Cardiac muscle cell (in vitro differentiated cells and primary cell): ENCODE results near the gene CDA. TPM values are rescaled to one million over a fixed set of nuclear protein-coding genes. Genes with fewer than 3 reads are reported as not detected.

Experiments used
- DNase-seq, 2 donors: peaks; one replicate each; pipeline versions ENCODE4 v3.0.0 to v3.0.0-alpha.2; 2010 to 2017; ENCODE audit warnings: low read depth in 1 of 2, low spot score in 1 of 2
- H3K27ac ChIP-seq: fragments of 200-600 bp; sonication (generic); 2 replicates; pipeline ENCODE4 v1.5.1; 2016
- H3K27me3 ChIP-seq: fragments of 200-600 bp; sonication (generic); 2 replicates; pipeline ENCODE4 v1.6.0; 2016; ENCODE audit warnings: control low read depth
- H3K36me3 ChIP-seq: fragments of 200-600 bp; sonication (generic); 2 replicates; pipeline ENCODE4 v1.5.1; 2016; ENCODE audit warnings: control low read depth
- H3K4me1 ChIP-seq: fragments of 200-600 bp; sonication (generic); 2 replicates; pipeline ENCODE4 v1.8.1; 2017; ENCODE audit warnings: low read depth, mild to moderate bottlenecking, mixed run types
- H3K4me3 ChIP-seq: fragments of 200-600 bp; sonication (generic); 2 replicates; pipeline ENCODE4 v1.5.1; 2016; ENCODE audit warnings: mild to moderate bottlenecking
- H3K9me3 ChIP-seq: fragments of 200-600 bp; sonication (generic); 2 replicates; pipeline ENCODE4 v1.5.1; 2017; ENCODE audit warnings: low read depth, mild to moderate bottlenecking, control low read depth
- polyA plus RNA-seq: library from polyadenylated mRNA; unstranded; fragments of >200 nt; fragmentation: Nextera tagmentation; extraction: Ambion mirVana; gene quantifications from 2 replicates; pipeline ENCODE4 v1.2.1, GENCODE V29; 2016
- total RNA-seq: library from RNA; depleted of rRNA; stranded (reverse); fragments of >200 nt; gene quantifications from 2 replicates; pipeline ENCODE4 v1.2.3, GENCODE V29; 2016
- TF ChIP-seq, protein P1 (sequence below): IDR thresholded peaks from 2 replicates; pipeline ENCODE4 v1.5.1; 2012; ENCODE audit warnings: low read depth, mild to moderate bottlenecking, low read length

Gene CDA
- total and polyA plus RNA-seq, 2 experiments from 2014 or later = not detected

DNA sequence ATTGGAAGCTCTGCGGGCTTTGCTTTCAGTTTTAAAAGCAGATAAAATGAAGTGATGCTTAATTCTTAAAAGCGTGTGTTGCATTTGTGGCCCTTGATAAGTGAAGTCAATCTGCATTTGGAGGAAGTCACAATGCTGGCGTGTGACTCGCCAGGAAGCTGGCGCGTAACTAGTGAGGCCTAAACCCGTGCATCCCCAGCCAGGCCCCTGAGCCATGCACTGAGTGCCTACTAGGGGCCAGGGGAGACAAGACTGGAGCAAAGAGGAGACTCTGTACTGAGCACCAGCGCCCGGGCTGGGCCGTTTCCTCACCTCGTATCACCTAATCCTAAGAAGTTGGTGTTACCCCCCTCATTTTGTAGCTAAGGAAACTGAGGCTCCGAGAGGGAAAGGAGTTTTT is 76.8 kb downstream of the CDA start:
- Histone ChIP-seq H3K27ac (no peak overlapping the region), H3K36me3 (no peaks in the 10 kb centered on the region), H3K4me1 (peaks cover 3% of the 10 kb centered on the region), H3K4me3 (no peak overlapping the region), H3K27me3 (no peaks in the 10 kb centered on the region), H3K9me3 (no peaks in the 10 kb centered on the region)
- TF ChIP-seq, protein P1, sequence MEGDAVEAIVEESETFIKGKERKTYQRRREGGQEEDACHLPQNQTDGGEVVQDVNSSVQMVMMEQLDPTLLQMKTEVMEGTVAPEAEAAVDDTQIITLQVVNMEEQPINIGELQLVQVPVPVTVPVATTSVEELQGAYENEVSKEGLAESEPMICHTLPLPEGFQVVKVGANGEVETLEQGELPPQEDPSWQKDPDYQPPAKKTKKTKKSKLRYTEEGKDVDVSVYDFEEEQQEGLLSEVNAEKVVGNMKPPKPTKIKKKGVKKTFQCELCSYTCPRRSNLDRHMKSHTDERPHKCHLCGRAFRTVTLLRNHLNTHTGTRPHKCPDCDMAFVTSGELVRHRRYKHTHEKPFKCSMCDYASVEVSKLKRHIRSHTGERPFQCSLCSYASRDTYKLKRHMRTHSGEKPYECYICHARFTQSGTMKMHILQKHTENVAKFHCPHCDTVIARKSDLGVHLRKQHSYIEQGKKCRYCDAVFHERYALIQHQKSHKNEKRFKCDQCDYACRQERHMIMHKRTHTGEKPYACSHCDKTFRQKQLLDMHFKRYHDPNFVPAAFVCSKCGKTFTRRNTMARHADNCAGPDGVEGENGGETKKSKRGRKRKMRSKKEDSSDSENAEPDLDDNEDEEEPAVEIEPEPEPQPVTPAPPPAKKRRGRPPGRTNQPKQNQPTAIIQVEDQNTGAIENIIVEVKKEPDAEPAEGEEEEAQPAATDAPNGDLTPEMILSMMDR = no peak
- DNase-seq = no peak

DNA sequence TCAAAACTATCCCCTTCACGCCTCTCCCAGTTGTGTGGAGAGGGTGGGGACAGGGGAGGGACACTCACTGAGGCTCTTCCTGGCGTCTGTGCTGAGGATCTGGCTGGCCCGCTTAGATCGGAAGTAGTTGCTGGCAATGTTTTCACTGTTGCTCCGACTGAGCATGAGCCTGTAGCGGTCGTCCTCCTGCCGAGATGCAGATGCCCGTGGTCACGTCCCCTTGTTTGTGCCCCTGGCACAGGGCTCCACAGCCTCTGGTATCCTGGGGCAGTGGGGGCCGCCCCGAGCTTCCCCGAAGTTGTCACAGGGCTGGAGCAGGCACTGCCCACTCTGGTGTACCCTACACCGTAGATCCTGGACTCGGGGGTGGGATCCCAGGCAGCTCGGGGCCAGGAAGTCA is 77.2 kb downstream of the CDA start:
- Histone ChIP-seq H3K36me3 (no peaks in the 10 kb centered on the region), H3K27ac (no peak overlapping the region), H3K4me1 (peaks cover 3% of the 10 kb centered on the region), H3K4me3 (no peak overlapping the region), H3K9me3 (no peaks in the 10 kb centered on the region), H3K27me3 (no peaks in the 10 kb centered on the region)
- DNase-seq = no peak
- TF ChIP-seq, protein P1 = no peak

DNA sequence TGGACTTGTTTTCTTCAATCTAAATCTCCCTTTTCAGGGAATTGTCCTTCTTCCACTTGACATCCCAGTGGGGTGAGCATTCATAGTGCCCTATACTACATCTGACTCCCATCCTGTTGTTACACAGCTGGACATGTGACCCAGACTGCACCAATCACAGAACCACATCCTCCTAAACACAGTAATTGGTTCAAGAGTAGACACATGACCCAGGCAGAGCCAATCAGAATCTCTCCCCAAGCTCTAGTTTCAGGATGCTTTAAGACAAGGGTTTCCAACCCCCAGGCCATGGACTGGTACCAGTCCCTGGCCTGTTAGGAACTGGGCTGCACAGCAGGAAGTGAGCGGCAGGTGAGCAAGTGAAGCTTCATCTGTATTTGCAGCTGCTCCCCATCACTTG is 77.9 kb downstream of the CDA start:
- Histone ChIP-seq H3K36me3 (no peaks in the 10 kb centered on the region), H3K27ac (no peak overlapping the region), H3K9me3 (no peaks in the 10 kb centered on the region), H3K4me1 (peaks cover 3% of the 10 kb centered on the region), H3K27me3 (no peaks in the 10 kb centered on the region), H3K4me3 (no peak overlapping the region)
- no peak for DNase-seq
- TF ChIP-seq, protein P1 = no peak

Other genes starting within 250 kb of the CDA start
- 0.30 and 0.60 TPM in 2 replicates for gene CAMK2N1, start 102.9 kb upstream of the CDA start, total RNA-seq
- 1.2 and 1.4 TPM in 2 replicates for gene CAMK2N1, start 102.9 kb upstream of the CDA start, polyA plus RNA-seq
- gene MUL1, start 80.9 kb upstream of the CDA start, total RNA-seq = 34.4 and 38.1 TPM in 2 replicates
- 42.7 and 45.7 TPM in 2 replicates for gene MUL1, start 80.9 kb upstream of the CDA start, polyA plus RNA-seq
- 3.6 and 3.8 TPM in 2 replicates for gene FAM43B, start 36.5 kb upstream of the CDA start, total RNA-seq
- 3.7 and 7.6 TPM in 2 replicates for gene FAM43B, start 36.5 kb upstream of the CDA start, polyA plus RNA-seq
- gene PINK1, start 44.4 kb downstream of the CDA start, total RNA-seq = 135 and 166 TPM in 2 replicates
- gene PINK1, start 44.4 kb downstream of the CDA start, polyA plus RNA-seq = 174 and 179 TPM in 2 replicates
- 176 and 223 TPM in 2 replicates for gene DDOST, start 72.3 kb downstream of the CDA start, total RNA-seq
- gene DDOST, start 72.3 kb downstream of the CDA start, polyA plus RNA-seq = 308 and 326 TPM in 2 replicates
- 1.9 and 15.0 TPM in 2 replicates for gene KIF17, start 128.9 kb downstream of the CDA start, total RNA-seq
- gene KIF17, start 128.9 kb downstream of the CDA start, polyA plus RNA-seq = 1.1 and 8.4 TPM in 2 replicates
- 0.98 and 1.9 TPM in 2 replicates for gene SH2D5, start 143.6 kb downstream of the CDA start, total RNA-seq
- gene SH2D5, start 143.6 kb downstream of the CDA start, polyA plus RNA-seq = 1.1 and 1.4 TPM in 2 replicates
- 144 and 178 TPM in 2 replicates for gene HP1BP3, start 198.2 kb downstream of the CDA start, total RNA-seq
- gene HP1BP3, start 198.2 kb downstream of the CDA start, polyA plus RNA-seq = 91.0 and 135 TPM in 2 replicates